HepG2 (cell line): ENCODE data around the gene CCDC117. TPM values are rescaled to one million over a fixed set of nuclear protein-coding genes. Genes with fewer than 3 reads are reported as not detected.
A peak's percentile ranks its signal among the peaks of the same experiment; 100 is the strongest.

Experiments used
- ATAD3A ChIP-seq: sonication (generic); formaldehyde crosslinking; IDR thresholded peaks from 2 replicates; pipeline ENCODE4 v1.4.0; 2020; ENCODE audit warnings: missing genetic modification reagents
- ATF4 ChIP-seq, 2 experiments: fragments of 450-650 bp in 1 of 2; sonication (generic) in 1 of 2; formaldehyde crosslinking; IDR thresholded peaks; 2 replicates each; pipeline versions ENCODE4 v1.5.0 to v1.8.0; 2020 to 2022; ENCODE audit warnings: mild to moderate bottlenecking in 1 of 2, missing genetic modification reagents in 1 of 2
- DZIP1 ChIP-seq: sonication (generic); formaldehyde crosslinking; IDR thresholded peaks from 2 replicates; pipeline ENCODE4 v1.5.0; 2020; ENCODE audit warnings: mild to moderate bottlenecking, missing genetic modification reagents
- FOXA3 ChIP-seq: IDR thresholded peaks from 2 replicates; pipeline ENCODE4 v1.6.1; 2016; ENCODE audit warnings: missing genetic modification reagents, missing compliant biosample characterization
- MIXL1 ChIP-seq: IDR thresholded peaks from 2 replicates; pipeline ENCODE4 v1.6.1; 2016
- POLR2AphosphoS5 ChIP-seq: IDR thresholded peaks from 2 replicates; pipeline ENCODE4 v1.6.1; 2012; ENCODE audit warnings: low read depth, low read length
- REXO4 ChIP-seq: sonication (generic); formaldehyde crosslinking; IDR thresholded peaks from 2 replicates; pipeline ENCODE4 v1.8.0; 2022; ENCODE audit warnings: missing genetic modification reagents, mild to moderate bottlenecking, borderline replicate concordance
- SP4 ChIP-seq: sonication (generic); formaldehyde crosslinking; IDR thresholded peaks from 2 replicates; pipeline ENCODE4 v1.8.1; 2023; ENCODE audit warnings: mild to moderate bottlenecking, missing genetic modification reagents
- SRF ChIP-seq: IDR thresholded peaks from 2 replicates; pipeline ENCODE4 v1.6.1; 2011; ENCODE audit warnings: mild to moderate bottlenecking, low read depth, low read length, moderate library complexity
- SRSF9 ChIP-seq: fragments of 200-400 bp; formaldehyde crosslinking; IDR thresholded peaks from 2 replicates; pipeline ENCODE4 v1.6.1; 2018; ENCODE audit warnings: borderline replicate concordance, mild to moderate bottlenecking, low read depth, low read length; ENCODE audit not compliant: insufficient read depth, poor library complexity, severe bottlenecking
- TEAD2 ChIP-seq: sonication (generic); formaldehyde crosslinking; IDR thresholded peaks from 2 replicates; pipeline ENCODE4 v1.9.0; 2021; ENCODE audit warnings: missing genetic modification reagents
- TEAD3 ChIP-seq: optimal IDR thresholded peaks from 2 replicates; pipeline ENCODE3; 2016; ENCODE audit warnings: borderline replicate concordance
- YEATS4 ChIP-seq: sonication (generic); formaldehyde crosslinking; IDR thresholded peaks from 2 replicates; pipeline ENCODE4 v1.4.0; 2020; ENCODE audit warnings: missing genetic modification reagents, borderline replicate concordance
- ZMAT5 ChIP-seq: sonication (generic); formaldehyde crosslinking; IDR thresholded peaks from 2 replicates; pipeline ENCODE4 v1.5.0; 2020; ENCODE audit warnings: mild to moderate bottlenecking, low read depth, missing genetic modification reagents, borderline replicate concordance
- ZNF232 ChIP-seq: sonication (generic); formaldehyde crosslinking; IDR thresholded peaks from 2 replicates; pipeline ENCODE4 v1.4.0; 2020; ENCODE audit warnings: missing genetic modification reagents, borderline replicate concordance
- ZNF3 ChIP-seq: IDR thresholded peaks from 2 replicates; pipeline ENCODE4 v1.7.0; 2017; ENCODE audit warnings: inconsistent platforms
- ZNF317 ChIP-seq: sonication (generic); formaldehyde crosslinking; IDR thresholded peaks from 2 replicates; pipeline ENCODE4 v1.5.0; 2020; ENCODE audit warnings: mild to moderate bottlenecking, missing genetic modification reagents
- ZNF331 ChIP-seq: sonication (generic); formaldehyde crosslinking; IDR thresholded peaks from 2 replicates; pipeline ENCODE4 v1.4.0; 2020; ENCODE audit warnings: missing genetic modification reagents
- ZNF350 ChIP-seq: sonication (generic); formaldehyde crosslinking; IDR thresholded peaks from 2 replicates; pipeline ENCODE4 v1.4.0; 2020; ENCODE audit warnings: mild to moderate bottlenecking, low read depth, missing genetic modification reagents, borderline replicate concordance
- polyA plus RNA-seq, 8 experiments: library from polyadenylated mRNA; depleted of rRNA in 3 of 8; stranded (reverse) in 7 of 8; unstranded in 1 of 8; fragments of >200 nt; fragmentation: Illumina TruSeq in 4 of 8; extraction: Trizol in 4 of 8; gene quantifications; 2 replicates each; pipeline versions ENCODE4 v1.2.1 to v1.2.3, GENCODE V29; 2011 to 2016; ENCODE audit warnings: low read depth in 4 of 8, missing spikeins in 1 of 8, mixed read lengths in 1 of 8; ENCODE audit not compliant: insufficient read depth in 1 of 8
- total RNA-seq, 5 experiments: library from RNA; depleted of rRNA; stranded (reverse); fragments of >200 nt; fragmentation: Illumina TruSeq; extraction: Trizol; gene quantifications; 2 replicates each; pipeline ENCODE4 v1.2.3, GENCODE V29; 2016; ENCODE audit warnings: low read depth in 1 of 5
- TF ChIP-seq, protein P1 (sequence below): sonication (generic); formaldehyde crosslinking; IDR thresholded peaks from 2 replicates; pipeline ENCODE4 v1.8.0; 2022; ENCODE audit warnings: mild to moderate bottlenecking, missing genetic modification reagents, moderate library complexity
- TF ChIP-seq, protein P2 (sequence below): sonication (generic); formaldehyde crosslinking; IDR thresholded peaks from 2 replicates; pipeline ENCODE4 v1.4.0; 2020; ENCODE audit warnings: mild to moderate bottlenecking, missing genetic modification reagents
- TF ChIP-seq, protein P3 (sequence below), 2 experiments: sonication (generic) in 1 of 2; formaldehyde crosslinking in 1 of 2; IDR thresholded peaks; 2 replicates each; pipeline versions ENCODE4 v1.5.1 to v1.6.1; 2011 to 2020; ENCODE audit warnings: borderline replicate concordance in 1 of 2, low read depth in 1 of 2, low read length in 1 of 2, mild to moderate bottlenecking in 1 of 2, missing genetic modification reagents in 1 of 2, moderate library complexity in 1 of 2

CCDC117 gene
- total and polyA plus RNA-seq, 2 of the 13 experiments (the other 11 are each of a cell fraction or from before 2014, with no cell fraction given), result 12.6 to 34.2 TPM

- TF ChIP-seq, protein P1, sequence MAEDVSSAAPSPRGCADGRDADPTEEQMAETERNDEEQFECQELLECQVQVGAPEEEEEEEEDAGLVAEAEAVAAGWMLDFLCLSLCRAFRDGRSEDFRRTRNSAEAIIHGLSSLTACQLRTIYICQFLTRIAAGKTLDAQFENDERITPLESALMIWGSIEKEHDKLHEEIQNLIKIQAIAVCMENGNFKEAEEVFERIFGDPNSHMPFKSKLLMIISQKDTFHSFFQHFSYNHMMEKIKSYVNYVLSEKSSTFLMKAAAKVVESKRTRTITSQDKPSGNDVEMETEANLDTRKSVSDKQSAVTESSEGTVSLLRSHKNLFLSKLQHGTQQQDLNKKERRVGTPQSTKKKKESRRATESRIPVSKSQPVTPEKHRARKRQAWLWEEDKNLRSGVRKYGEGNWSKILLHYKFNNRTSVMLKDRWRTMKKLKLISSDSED (CRISPR knock-in tag), result no peak
- TF ChIP-seq ZNF232 (no peak), REXO4 (CRISPR knock-in tag) (no peak), ATAD3A (CRISPR knock-in tag) (no peak), FOXA3 (CRISPR knock-in tag) (peak; percentile 27; the same call in 1 of the 2 replicates), SRF (no peak), ATF4 (CRISPR knock-in tag; IDR thresholded peaks at IDR 0.05) (peak; percentile 85 to 94), TEAD2 (CRISPR knock-in tag) (no peak), YEATS4 (CRISPR knock-in tag) (0 out of 2 replicates have a peak, but pooled peaks have one; percentile 3), ZNF3 (no peak), DZIP1 (no peak), MIXL1 (CRISPR knock-in tag) (no peak), POLR2AphosphoS5 (peak; percentile 43), ZNF350 (CRISPR knock-in tag) (no peak), TEAD3 (CRISPR knock-in tag) (no peak), ZMAT5 (CRISPR knock-in tag) (no peak), SRSF9 (no peak), ZNF331 (CRISPR knock-in tag) (0 out of 2 replicates have a peak, but pooled peaks have one; percentile 0), ZNF317 (CRISPR knock-in tag) (no peak), SP4 (CRISPR knock-in tag) (no peak)
- TF ChIP-seq, protein P2, sequence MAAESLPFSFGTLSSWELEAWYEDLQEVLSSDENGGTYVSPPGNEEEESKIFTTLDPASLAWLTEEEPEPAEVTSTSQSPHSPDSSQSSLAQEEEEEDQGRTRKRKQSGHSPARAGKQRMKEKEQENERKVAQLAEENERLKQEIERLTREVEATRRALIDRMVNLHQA, result no peak
- TF ChIP-seq, protein P3, sequence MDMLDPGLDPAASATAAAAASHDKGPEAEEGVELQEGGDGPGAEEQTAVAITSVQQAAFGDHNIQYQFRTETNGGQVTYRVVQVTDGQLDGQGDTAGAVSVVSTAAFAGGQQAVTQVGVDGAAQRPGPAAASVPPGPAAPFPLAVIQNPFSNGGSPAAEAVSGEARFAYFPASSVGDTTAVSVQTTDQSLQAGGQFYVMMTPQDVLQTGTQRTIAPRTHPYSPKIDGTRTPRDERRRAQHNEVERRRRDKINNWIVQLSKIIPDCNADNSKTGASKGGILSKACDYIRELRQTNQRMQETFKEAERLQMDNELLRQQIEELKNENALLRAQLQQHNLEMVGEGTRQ (IDR thresholded peaks at IDR 0.05; ENCODE audit: low read depth, low read length), result no peak
- TF ChIP-seq, protein P3 (CRISPR knock-in tag; IDR thresholded peaks at IDR 0.05; ENCODE audit: borderline replicate concordance), result no peak
Measured at GRCh38 chr22:28798810-28799605, 26.5 kb downstream of the CCDC117 start (continued).
